Neural cell (in vitro differentiated cells): ENCODE measurements around the gene AZGP1. TPM values are rescaled to one million over a fixed set of nuclear protein-coding genes. Genes with fewer than 3 reads are reported as not detected.

ENCODE experiments used
- H2AFZ ChIP-seq: fragments of 200-600, 300-800 bp; sonication (generic), shearing (Covaris generic); 2 replicates; pipeline ENCODE4 v1.6.0; 2014; ENCODE audit warnings: low read depth, mild to moderate bottlenecking, antibody characterized with exemption, low read length, moderate library complexity
- H3F3A ChIP-seq: fragments of 200-600 bp; shearing (Covaris generic); 2 replicates; pipeline ENCODE4 v1.6.1; 2016; ENCODE audit warnings: mild to moderate bottlenecking, moderate library complexity, mixed read lengths, antibody characterized with exemption, low read length; ENCODE audit not compliant: insufficient read depth, poor library complexity, severe bottlenecking
- H3K27ac ChIP-seq: fragments of 200-600, 300-800 bp; sonication (generic), shearing (Covaris generic); 2 replicates; pipeline ENCODE4 v1.5.1; 2014; ENCODE audit warnings: mild to moderate bottlenecking, low read length, moderate library complexity
- H3K27me3 ChIP-seq: fragments of 300-800, 200-600 bp; sonication (generic), shearing (Covaris generic); 2 replicates; pipeline ENCODE4 v1.6.0; 2014; ENCODE audit warnings: mild to moderate bottlenecking, low read depth, low read length, moderate library complexity; ENCODE audit not compliant: insufficient read depth
- H3K36me3 ChIP-seq: fragments of 300-800, 200-600 bp; sonication (generic), shearing (Covaris generic); 2 replicates; pipeline ENCODE4 v1.5.1; 2014; ENCODE audit warnings: mild to moderate bottlenecking, antibody characterized with exemption, low read length, moderate library complexity; ENCODE audit not compliant: insufficient read depth
- H3K4me2 ChIP-seq: fragments of 300-800, 200-600 bp; sonication (generic), shearing (Covaris generic); 2 replicates; pipeline ENCODE4 v1.6.0; 2014; ENCODE audit warnings: mild to moderate bottlenecking, low read length
- H3K4me3 ChIP-seq: fragments of 300-800, 200-600 bp; sonication (generic), shearing (Covaris generic); 2 replicates; pipeline ENCODE4 v1.5.1; 2014; ENCODE audit warnings: mild to moderate bottlenecking, low read length, moderate library complexity
- H3K79me2 ChIP-seq: fragments of 200-600 bp; shearing (Covaris generic); replicated peaks from 2 replicates; pipeline ENCODE4 v1.6.0; 2014; ENCODE audit warnings: mild to moderate bottlenecking, low read length, moderate library complexity; ENCODE audit not compliant: insufficient read depth
- H3K9ac ChIP-seq: fragments of 300-800, 200-600 bp; sonication (generic), shearing (Covaris generic); 2 replicates; pipeline ENCODE4 v1.6.1; 2016; ENCODE audit warnings: mild to moderate bottlenecking, low read length, mixed read lengths
- H3K9me2 ChIP-seq: fragments of 200-600 bp; shearing (Covaris generic); 2 replicates; pipeline ENCODE4 v1.6.1; 2016; ENCODE audit warnings: mild to moderate bottlenecking, low read length, mixed read lengths; ENCODE audit not compliant: insufficient read depth
- H3K9me3 ChIP-seq: fragments of 200-600, 300-800 bp; sonication (generic), shearing (Covaris generic); 2 replicates; pipeline ENCODE4 v1.6.1; 2016; ENCODE audit warnings: mild to moderate bottlenecking, mixed run types, low read length, moderate library complexity, mixed read lengths
- H4K20me1 ChIP-seq: fragments of 200-600 bp; shearing (Covaris generic); 2 replicates; pipeline ENCODE4 v1.6.1; 2016; ENCODE audit warnings: mild to moderate bottlenecking, mixed run types; ENCODE audit not compliant: insufficient read depth
- CTCF ChIP-seq: fragments of 450-650 bp; IDR thresholded peaks from 2 replicates; pipeline ENCODE4 v1.5.1; 2014; ENCODE audit warnings: antibody characterized with exemption, mild to moderate bottlenecking, moderate library complexity; ENCODE audit not compliant: poor library complexity, severe bottlenecking
- EP300 ChIP-seq: fragments of 450-650 bp; conservative IDR thresholded peaks from 2 replicates; pipeline ENCODE4 v1.6.1; 2014; ENCODE audit warnings: antibody characterized with exemption, mild to moderate bottlenecking, moderate library complexity; ENCODE audit not compliant: poor library complexity, severe bottlenecking
- EZH2 ChIP-seq: fragments of 200-600, 300-800 bp; shearing (Covaris generic), sonication (generic); IDR thresholded peaks from 2 replicates; pipeline ENCODE4 v1.6.1; 2014; ENCODE audit warnings: antibody characterized with exemption, low read length, borderline replicate concordance, mild to moderate bottlenecking; ENCODE audit not compliant: insufficient read depth, poor library complexity, severe bottlenecking
- MXI1 ChIP-seq: fragments of 450-650 bp; conservative IDR thresholded peaks from 2 replicates; pipeline ENCODE4 v1.6.1; 2014; ENCODE audit warnings: antibody characterized with exemption, mild to moderate bottlenecking; ENCODE audit not compliant: poor library complexity, severe bottlenecking
- POLR2AphosphoS5 ChIP-seq: IDR thresholded peaks from 2 replicates; pipeline ENCODE4 v1.6.1; 2012
- RAD21 ChIP-seq: fragments of 450-650 bp; conservative IDR thresholded peaks from 2 replicates; pipeline ENCODE4 v1.6.1; 2014; ENCODE audit warnings: antibody characterized with exemption, mild to moderate bottlenecking, moderate library complexity
- REST ChIP-seq: IDR thresholded peaks from 2 replicates; pipeline ENCODE4 v1.6.1; 2012; ENCODE audit warnings: borderline replicate concordance
- SMC3 ChIP-seq: fragments of 450-650 bp; conservative IDR thresholded peaks from 2 replicates; pipeline ENCODE4 v1.6.1; 2014; ENCODE audit warnings: antibody characterized with exemption, mild to moderate bottlenecking, moderate library complexity; ENCODE audit not compliant: poor library complexity
- TAF1 ChIP-seq: IDR thresholded peaks from 2 replicates; pipeline ENCODE4 v1.6.1; 2012; ENCODE audit warnings: low read depth
- polyA minus RNA-seq: library from RNA; depleted of rRNA, polyadenylated mRNA; stranded (reverse); fragments of >200 nt; gene quantifications from 2 replicates; pipeline ENCODE4 v1.2.3, GENCODE V29; 2014
- polyA plus RNA-seq: library from polyadenylated mRNA; depleted of rRNA; stranded (reverse); fragments of >200 nt; gene quantifications from 2 replicates; pipeline ENCODE4 v1.2.3, GENCODE V29; 2014

Gene AZGP1
- polyA plus RNA-seq (not detected in 2 replicates), polyA minus RNA-seq (not detected in 2 replicates)

GRCh38 chr7:99975782-99976521 is at the start of gene AZGP1:
Gene AZGP1 (minus strand): TSS chr7:99976031. CDS start chr7:99976020, 11 bp downstream.
- H4K20me1 ChIP-seq: no peaks in the 10 kb centered on the region
- no peaks in the 10 kb centered on the region for H3K9me2 ChIP-seq
- H3K9me3 ChIP-seq: no peaks in the 10 kb centered on the region
- H3K9ac ChIP-seq: no peak within 1 kb of the TSS
- TF ChIP-seq CTCF (no peak), RAD21 (no peak), TAF1 (no peak), EP300 (no peak), MXI1 (no peak), POLR2AphosphoS5 (no peak), EZH2 (no peak), REST (no peak), SMC3 (no peak)
- H3F3A ChIP-seq: no peaks in the 10 kb centered on the region
- H3K27ac ChIP-seq: no peak within 1 kb of the TSS
- H2AFZ ChIP-seq: no peak within 1 kb of the TSS
- no peaks in the 10 kb centered on the region for H3K36me3 ChIP-seq
- no peaks in the 10 kb centered on the region for H3K27me3 ChIP-seq
- H3K4me3 ChIP-seq: no peak within 1 kb of the TSS
- no peak within 1 kb of the TSS for H3K4me2 ChIP-seq
- no peaks in the 10 kb centered on the region for H3K79me2 ChIP-seq

- Histone ChIP-seq H4K20me1 (no peaks in the 10 kb centered on the region), H3K27me3 (no peaks in the 10 kb centered on the region), H3K27ac (no peak overlapping the region), H3K79me2 (peaks cover 37% of the 10 kb centered on the region), H3K4me3 (no peak overlapping the region), H2AFZ (no peak overlapping the region), H3K9ac (no peak overlapping the region), H3K9me2 (no peaks in the 10 kb centered on the region), H3K36me3 (no peaks in the 10 kb centered on the region), H3K4me2 (no peak overlapping the region), H3K9me3 (no peaks in the 10 kb centered on the region), H3F3A (no peaks in the 10 kb centered on the region)
- TF ChIP-seq TAF1 (no peak), MXI1 (no peak), EZH2 (no peak), POLR2AphosphoS5 (no peak), RAD21 (no peak), REST (no peak), EP300 (no peak), CTCF (no peak), SMC3 (no peak)
Measured at GRCh38 chr7:100024020-100024619, 48.3 kb upstream of the AZGP1 start.
